CD1c-positive myeloid dendritic cell (primary cell): Measurements from ENCODE around the gene PSME2.

ENCODE experiments used
- DNase-seq: peaks from one replicate; pipeline ENCODE4 v3.0.0-alpha.2; 2016; ENCODE audit errors: extremely low spot score

Gene PSME2

GRCh38 chr14:24093901-24094840, 52.2 kb downstream of the PSME2 start, which contains the start of gene PCK2:
Gene PCK2 (plus strand): TSS chr14:24094311. CDS start chr14:24094406, 95 bp downstream.
- peak; percentile 85 for DNase-seq
